Astrocyte of the spinal cord (primary cell): ENCODE measurements around the gene CARNS1.

ENCODE experiments used
- DNase-seq: peaks from one replicate; pipeline ENCODE4 v3.0.0; 2011; ENCODE audit warnings: low read depth, low spot score
- H3K4me3 ChIP-seq: 2 replicates; pipeline ENCODE4 v1.5.1; 2011; ENCODE audit warnings: low read depth, mild to moderate bottlenecking, low read length, moderate library complexity
- CTCF ChIP-seq: IDR thresholded peaks from 2 replicates; pipeline ENCODE4 v1.5.1; 2012; ENCODE audit warnings: low read depth, mild to moderate bottlenecking, low read length, inconsistent platforms
- in situ Hi-C: cut with HindIII; loops from 2 replicates; pipeline ENCODE4 v1.10.0; 2017; ENCODE audit warnings: low sequenced_read_pairs

Gene CARNS1

GRCh38 chr11:67376873-67377808, 38.3 kb upstream of the CARNS1 start:
- H3K4me3 ChIP-seq: no peak overlapping the region
- no peak for DNase-seq
- TF ChIP-seq CTCF: no peak
- in situ Hi-C loops: no loop called here

- no peak for TF ChIP-seq CTCF
- in situ Hi-C loops: no loop called here
- no peak for DNase-seq
- no peak overlapping the region for H3K4me3 ChIP-seq
Observed at GRCh38 chr11:67378544-67378943, 36.9 kb upstream of the CARNS1 start.

- no peak for TF ChIP-seq CTCF
- DNase-seq: no peak
- no peak overlapping the region for H3K4me3 ChIP-seq
- in situ Hi-C loops: no loop called here
Observed at GRCh38 chr11:67379061-67380058, 36.1 kb upstream of the CARNS1 start.

- DNase-seq: no peak
- no peak overlapping the region for H3K4me3 ChIP-seq
- in situ Hi-C loops: no loop called here
- no peak for TF ChIP-seq CTCF
Observed at GRCh38 chr11:67381244-67381972, 34.1 kb upstream of the CARNS1 start.

- in situ Hi-C loops: no loop called here
- H3K4me3 ChIP-seq: no peak overlapping the region
- TF ChIP-seq CTCF: peak; percentile 99
- peak; percentile 71 for DNase-seq
Observed at GRCh38 chr11:67382276-67383136, 33.0 kb upstream of the CARNS1 start.
